Adipose tissue (tissue), 3 donors: ENCODE measurements around the gene OPRD1. TPM values are rescaled to one million over a fixed set of nuclear protein-coding genes. Genes with fewer than 3 reads are reported as not detected.
"Not testable (repeated sequence)": the region's sequence is repeated elsewhere in the genome, so short reads cannot be mapped to it uniquely, and the experiment has no call there.

Experiments
- H3K27ac ChIP-seq: one replicate; pipeline ENCODE4 v1.5.1; 2013; ENCODE audit warnings: low read depth, low read length
- WGBS, 3 donors: extraction: QIAGEN DNeasy Blood & Tissue Kit; methylation state at CpG; one replicate each; pipeline ENCODE4 v1.1.7; 2013; 5-methylcytosine and 5-hydroxymethylcytosine counted together
- polyA plus RNA-seq, 3 donors: library from polyadenylated mRNA; stranded (reverse); fragments of 200-250 nt; gene quantifications; one replicate each; pipeline ENCODE4 v1.2.3, GENCODE V29; 2013
- donor health status: healthy with polysubstance abuse.
- donor health status: Bipolar disorder and iron deficiency.
- donor health status: healthy.

Gene OPRD1
- polyA plus RNA-seq, 3 donors = 0.01 to 0.11 (median 0.08) TPM

GRCh38 chr1:28865997-28866650, 54.2 kb downstream of the OPRD1 start:
- H3K27ac ChIP-seq = no peak overlapping the region
- WGBS, 3 donors = 73 to 78% (median 78%) methylated on average over 10 of the region's 10 CpGs

DNA sequence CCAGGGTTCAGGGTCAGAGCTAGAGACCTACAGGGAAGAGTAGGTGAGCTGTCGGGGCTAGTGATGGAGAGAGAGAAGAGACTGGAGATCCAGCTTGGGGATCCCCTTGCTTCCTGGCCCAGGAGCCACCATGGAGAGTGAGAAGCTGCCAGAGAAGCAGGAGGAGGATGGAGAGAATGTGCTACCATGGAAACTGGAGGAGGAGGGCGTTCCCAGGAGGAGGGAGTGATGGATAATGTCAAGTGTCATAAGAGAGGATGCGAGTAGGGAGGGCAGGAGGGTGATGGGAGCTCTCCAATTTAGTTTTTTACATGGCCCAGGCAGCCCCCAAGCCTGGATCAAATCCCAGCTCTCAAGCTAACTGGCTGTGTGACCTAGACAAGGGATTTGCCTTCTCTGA, 55.9 kb downstream of the OPRD1 start:
- 60 to 68% (median 63%) methylated on average over 3 of the region's 3 CpGs for WGBS, 3 donors
- H3K27ac ChIP-seq = no peak overlapping the region

GRCh38 chr1:28869952-28870351, 58.0 kb downstream of the OPRD1 start:
- H3K27ac ChIP-seq = no peak overlapping the region
- 92 to 95% (median 94%) methylated on average over 5 of the region's 5 CpGs for WGBS, 3 donors

DNA sequence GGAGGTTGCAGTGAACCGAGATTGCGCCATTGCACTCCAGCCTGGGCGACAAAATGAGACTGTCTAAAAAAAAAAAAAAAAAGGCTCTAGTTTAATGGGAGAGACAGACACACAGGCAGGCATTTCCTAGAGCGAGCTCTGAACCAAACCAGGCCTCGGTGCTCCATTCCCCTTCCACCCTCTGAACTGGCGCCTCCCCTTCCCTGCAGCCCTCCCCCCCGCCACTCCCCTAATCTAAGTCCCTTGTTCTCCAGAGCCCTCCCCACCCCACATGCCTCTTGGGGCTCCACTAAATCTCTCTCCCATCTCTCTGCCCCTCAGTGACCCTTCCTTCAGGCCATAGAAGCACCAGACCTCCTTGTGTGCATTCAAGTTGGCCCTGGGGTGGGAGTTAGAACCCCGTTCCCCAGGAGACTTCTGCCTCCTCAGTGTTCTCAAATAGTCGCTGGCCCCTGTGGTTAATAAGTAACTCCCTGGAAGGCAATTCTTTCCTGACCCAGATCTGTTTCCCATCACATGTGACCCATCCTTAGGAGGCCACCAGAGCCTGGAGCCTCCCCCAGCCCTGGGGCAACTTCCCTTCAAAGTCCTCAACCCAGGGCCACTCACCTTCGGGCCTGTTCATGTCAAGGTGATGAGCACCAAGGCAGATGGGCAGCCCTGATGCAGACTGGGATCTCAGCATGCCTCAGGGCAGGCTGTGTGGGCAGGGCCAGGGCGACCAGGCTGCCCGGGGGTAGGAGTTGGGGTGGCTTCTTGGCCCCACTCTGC, 59.8 kb downstream of the OPRD1 start:
- H3K27ac ChIP-seq = no peak overlapping the region
- WGBS, 3 donors = 77 to 89% (median 81%) methylated on average over 11 to 12 of the region's 12 CpGs

DNA sequence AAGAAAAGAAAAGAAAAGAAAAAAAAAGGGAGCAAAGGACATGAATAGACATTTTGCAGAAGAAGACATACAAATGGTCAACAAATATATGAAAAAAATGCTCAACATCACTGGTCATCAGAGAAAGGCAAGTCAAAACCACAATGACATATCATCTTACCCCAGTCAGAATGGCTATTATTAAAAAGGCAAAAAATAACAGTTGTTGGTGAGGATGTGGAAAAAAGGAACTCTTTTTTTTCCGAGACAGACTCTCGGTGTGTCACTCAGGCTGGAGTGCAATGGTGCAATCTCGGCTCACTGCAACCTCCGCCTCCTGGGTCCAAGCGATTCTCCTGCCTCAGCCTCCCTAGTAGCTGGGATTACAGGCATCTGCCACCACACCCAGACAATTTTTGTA, 63.2 kb downstream of the OPRD1 start:
- not testable (repeated sequence) for H3K27ac ChIP-seq
- 38 to 90% (median 58%) methylated on average over 5 of the region's 5 CpGs for WGBS, 3 donors

DNA sequence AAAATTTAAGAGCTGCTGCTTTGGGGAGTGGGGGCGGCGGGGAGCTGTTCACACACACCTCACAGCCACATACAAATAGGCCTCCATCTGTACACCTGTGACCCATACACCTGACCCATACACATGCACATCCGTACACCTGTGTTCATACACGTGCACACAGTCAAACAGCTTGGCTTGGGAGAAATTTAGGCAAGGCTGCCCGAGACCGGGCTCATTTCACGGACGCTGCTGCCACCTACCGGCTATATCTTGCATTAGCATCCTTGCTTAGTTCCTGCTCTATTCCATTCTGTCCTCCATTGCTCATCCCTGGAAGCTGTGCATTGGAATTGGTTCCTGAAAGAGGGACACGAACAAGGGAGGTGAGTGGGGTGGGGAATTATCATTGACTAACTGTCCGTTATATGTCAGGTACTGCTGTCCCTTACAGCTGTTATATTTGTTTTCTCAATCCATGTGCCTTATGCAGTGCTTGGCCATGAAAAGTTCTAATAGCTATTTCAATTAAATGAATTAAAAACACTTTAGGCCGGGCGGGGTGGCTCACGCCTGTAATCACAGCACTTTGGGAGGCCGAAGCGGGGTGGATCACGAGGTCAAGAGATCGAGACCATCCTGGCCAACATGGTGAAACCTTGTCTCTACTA, 65.3 kb downstream of the OPRD1 start:
- WGBS, 3 donors = 15 to 25% (median 21%) methylated on average over 18 of the region's 18 CpGs
- H3K27ac ChIP-seq = no peak overlapping the region

DNA sequence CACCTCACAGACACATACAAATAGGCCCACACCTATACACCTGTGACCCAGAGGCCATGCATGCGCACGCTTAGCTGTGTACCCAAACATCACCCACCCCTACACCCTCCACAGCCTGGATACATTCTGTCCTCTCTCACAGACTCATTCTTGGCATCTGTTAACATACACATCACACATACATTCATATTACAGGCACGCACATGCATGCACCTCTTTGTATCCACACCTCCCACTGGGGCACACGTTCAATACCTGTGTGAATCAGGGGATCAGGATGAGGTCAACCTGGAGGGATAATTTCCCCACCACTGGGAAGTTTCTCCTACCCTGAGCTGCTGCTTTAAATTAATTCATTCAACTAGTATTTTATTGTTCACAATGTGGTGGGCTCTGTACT, 66.8 kb downstream of the OPRD1 start:
- WGBS, 3 donors = 85 to 91% (median 86%) methylated on average over 4 of the region's 4 CpGs
- no peak overlapping the region for H3K27ac ChIP-seq

DNA sequence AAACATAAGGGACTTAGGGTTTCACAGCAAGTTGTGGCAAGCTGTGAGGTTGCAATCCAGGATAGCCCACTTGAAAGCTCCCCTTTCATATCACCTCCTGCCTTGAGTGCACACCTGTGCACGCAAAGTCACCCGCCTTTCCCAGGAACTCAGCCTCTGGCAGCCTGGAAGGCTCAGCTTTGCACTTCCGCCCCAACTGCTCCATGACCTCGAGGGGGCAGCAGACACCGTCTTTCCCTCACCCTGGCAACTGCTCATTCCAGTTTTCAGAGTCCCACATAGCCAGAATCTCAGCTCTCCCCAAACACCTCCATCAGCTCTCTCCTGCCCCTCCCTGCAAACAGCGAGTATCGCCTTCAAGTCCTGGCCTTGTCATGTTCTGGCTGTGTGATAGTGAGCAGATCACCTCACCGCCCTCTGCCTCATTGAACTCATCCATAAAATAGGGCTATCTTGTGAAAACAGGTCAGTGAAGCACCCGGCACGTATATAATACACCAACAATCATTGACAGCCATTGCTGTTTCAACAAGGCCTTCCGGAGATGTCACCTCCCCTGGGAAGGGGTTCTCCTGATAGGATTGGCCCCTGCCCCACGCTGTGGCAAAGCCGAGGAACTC, 70.1 kb downstream of the OPRD1 start:
- WGBS, 3 donors = 29 to 40% (median 34%) methylated on average over 13 of the region's 13 CpGs
- H3K27ac ChIP-seq = no peak overlapping the region

GRCh38 chr1:28883242-28883616, 71.3 kb downstream of the OPRD1 start:
- WGBS, 3 donors = 70 to 96% (median 91%) methylated on average over 1 of the region's 1 CpG
- no peak overlapping the region for H3K27ac ChIP-seq

DNA sequence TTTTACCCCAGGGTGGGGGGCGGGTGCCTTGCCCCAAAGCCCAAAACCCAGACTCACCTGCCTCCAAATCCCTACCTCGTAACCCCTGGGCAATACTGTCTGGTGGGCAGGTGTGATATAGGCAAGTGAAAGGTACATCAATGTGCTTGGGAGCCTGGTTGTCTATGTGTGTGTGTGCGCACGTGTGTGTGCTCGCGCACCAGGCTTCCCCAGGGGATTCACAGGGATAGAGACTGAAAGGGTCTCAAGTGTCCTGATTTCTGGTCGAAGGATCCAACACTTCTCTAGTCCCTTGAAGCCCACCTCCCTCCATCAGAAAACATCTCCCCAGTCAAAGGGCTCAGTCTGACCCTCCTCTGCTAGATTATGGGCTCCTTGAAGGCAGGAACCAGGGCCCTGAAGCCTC, 73.5 kb downstream of the OPRD1 start:
- WGBS, 3 donors = 83 to 87% (median 83%) methylated on average over 7 of the region's 7 CpGs
- H3K27ac ChIP-seq = no peak overlapping the region

GRCh38 chr1:28885977-28886730, 74.2 kb downstream of the OPRD1 start:
- WGBS, 3 donors = 52 to 54% (median 52%) methylated on average over 17 of the region's 17 CpGs
- no peak overlapping the region for H3K27ac ChIP-seq

- no peak overlapping the region for H3K27ac ChIP-seq
- whole genome bisulfite sequencing, 3 donors = 1 to 3% (median 2%) methylated on average over 41 to 43 of the region's 43 CpGs
These were observed 74.9 kb downstream of the OPRD1 start for GRCh38 chr1:28886731-28887418.

DNA sequence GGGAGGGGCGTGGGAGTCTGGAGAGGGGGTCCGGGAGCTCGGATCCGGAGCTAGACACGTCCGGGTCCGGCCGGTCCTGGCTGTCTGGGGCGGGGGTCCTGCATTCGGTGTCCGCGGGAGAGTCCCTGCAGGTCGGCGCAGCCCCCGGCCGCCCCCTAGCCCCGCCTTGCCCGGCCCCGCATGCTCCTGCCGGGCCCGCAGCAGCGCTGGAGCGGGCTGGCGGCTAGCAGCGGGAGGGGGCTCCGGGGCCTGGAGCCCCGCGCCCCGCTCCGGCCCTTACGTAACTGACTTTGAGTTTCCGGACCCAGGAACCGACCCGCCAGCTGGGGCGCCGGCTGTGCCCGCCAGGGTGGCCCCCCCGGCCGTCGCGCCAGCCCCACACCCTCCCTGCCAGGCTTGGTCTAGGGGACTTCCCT, 75.5 kb downstream of the OPRD1 start:
- 1% methylated on average over 30 to 41 of the region's 41 CpGs for WGBS, 3 donors
- H3K27ac ChIP-seq = no peak overlapping the region

DNA sequence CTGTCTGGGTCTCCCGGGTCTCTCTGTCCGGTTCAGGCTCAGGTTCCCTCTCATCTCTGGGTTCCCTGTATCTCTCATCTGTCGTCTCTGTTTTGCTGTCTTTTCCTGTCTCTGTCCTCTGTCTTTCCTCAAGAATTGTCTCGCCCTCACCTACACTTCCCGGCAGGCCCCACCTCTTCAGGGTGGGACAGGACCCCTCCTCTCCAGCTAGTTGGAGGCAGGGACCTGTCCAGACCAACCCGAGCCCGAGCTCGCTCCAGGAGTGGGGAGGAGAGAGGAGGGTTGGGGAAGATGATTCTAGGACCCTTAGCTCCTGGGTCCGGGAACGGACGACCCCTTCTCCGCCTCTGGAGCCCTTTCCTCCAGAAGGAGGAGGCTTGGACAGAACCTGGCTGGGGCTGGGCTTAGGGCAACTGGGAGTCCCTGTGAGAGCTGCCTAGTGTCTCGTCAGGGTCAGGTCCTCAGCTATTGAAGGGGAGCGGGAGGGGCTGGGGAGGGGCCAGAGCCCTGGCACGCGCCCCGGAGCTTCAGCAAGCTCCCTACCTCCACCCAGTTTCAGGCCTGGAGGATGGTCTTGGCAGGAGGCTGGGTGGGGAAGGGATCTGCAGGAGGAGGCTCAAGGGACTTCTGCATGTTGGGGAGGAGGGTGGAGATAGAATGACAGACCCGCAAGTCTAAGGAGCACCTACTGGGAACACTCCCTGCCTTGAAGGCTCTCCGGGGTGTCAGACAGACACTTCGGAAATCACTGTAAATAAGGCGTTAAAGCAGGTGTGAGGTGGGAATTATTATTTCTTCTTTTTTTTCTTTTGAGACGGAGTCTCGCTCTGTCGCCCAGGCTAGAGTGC, 76.1 kb downstream of the OPRD1 start:
- H3K27ac ChIP-seq = no peak overlapping the region
- 22 to 29% (median 27%) methylated on average over 23 to 24 of the region's 24 CpGs for WGBS, 3 donors

DNA sequence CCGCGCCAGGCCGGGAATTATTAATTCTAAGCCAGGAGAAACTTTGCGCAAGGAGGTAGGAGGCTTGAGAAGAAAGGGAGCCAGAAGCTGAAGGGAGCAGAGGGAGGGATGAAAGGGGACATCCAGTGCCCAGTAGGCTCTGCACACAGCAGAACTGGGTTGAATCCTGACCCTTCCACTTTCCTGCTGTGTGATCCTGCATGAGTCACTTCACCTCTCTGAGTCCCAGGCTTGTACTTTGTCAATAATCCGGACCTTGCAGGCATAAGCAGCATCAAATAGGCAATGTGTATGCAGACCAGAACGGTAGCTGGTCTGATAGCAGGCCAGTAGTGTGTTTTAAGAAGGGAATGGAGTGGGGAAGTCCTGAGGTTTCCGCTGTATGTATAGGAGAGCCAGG, 76.9 kb downstream of the OPRD1 start:
- WGBS, 3 donors = 91 to 96% (median 93%) methylated on average over 7 of the region's 7 CpGs
- H3K27ac ChIP-seq = no peak overlapping the region

- no peak overlapping the region for H3K27ac ChIP-seq
- WGBS, 3 donors = 83 to 90% (median 86%) methylated on average over 5 of the region's 5 CpGs
These were observed 77.4 kb downstream of the OPRD1 start for GRCh38 chr1:28889357-28889756.

- H3K27ac ChIP-seq = no peak overlapping the region
- 81 to 89% (median 89%) methylated on average over 8 of the region's 8 CpGs for WGBS, 3 donors
These were observed 78.5 kb downstream of the OPRD1 start for GRCh38 chr1:28890435-28890834.
